IMR-90 (cell line): ENCODE measurements around the gene LILRB2. TPM values are rescaled to one million over a fixed set of nuclear protein-coding genes. Genes with fewer than 3 reads are reported as not detected.

Experiments used
- ATAC-seq: fragments of 200-7000 bp; cut with Tn5 transposase; 2 replicates; pipeline ENCODE4 v1.9.1; 2020; ENCODE audit warnings: low read depth, mild to moderate bottlenecking, moderate library complexity
- BruUV-seq: library from RNA; stranded (reverse); fragments of 400-500 nt; replicated peaks from 2 replicates; lab custom pipeline; 2021; lab: Mats Ljungman, UMichigan
- CTCF ChIA-PET: fragments of 300-600 bp; formaldehyde crosslinking; extraction: SDS; loops from one replicate; lab custom pipeline; 2021; ENCODE audit warnings: antibody characterized with exemption; lab: Yijun Ruan, JAX
- POLR2A ChIA-PET: fragments of 300-600 bp; sonication (Branson Sonifier 250); formaldehyde crosslinking; loops from one replicate; lab custom pipeline; 2022; ENCODE audit warnings: antibody characterized with exemption; ENCODE audit not compliant: unreplicated experiment; lab: Charles Lee
- DNase-seq: peaks from one replicate; pipeline ENCODE4 v3.0.0; 2013
- H2AFZ ChIP-seq: replicated peaks from 2 replicates; pipeline ENCODE3; 2013; ENCODE audit warnings: low read length, mild to moderate bottlenecking; ENCODE audit not compliant: poor library complexity
- H2AK5ac ChIP-seq: 2 replicates; pipeline ENCODE4 v1.6.1; 2013; ENCODE audit warnings: low read depth, low read length, inconsistent platforms
- H2AK9ac ChIP-seq: replicated peaks from 2 replicates; pipeline ENCODE3; 2013; ENCODE audit warnings: mild to moderate bottlenecking, low read depth, low read length, moderate library complexity; ENCODE audit not compliant: poor library complexity
- H2BK120ac ChIP-seq: 2 replicates; pipeline ENCODE4 v1.6.1; 2013; ENCODE audit warnings: low read depth, low read length, inconsistent platforms
- H2BK15ac ChIP-seq: 3 replicates; pipeline ENCODE4 v1.6.1; 2013; ENCODE audit warnings: low read depth, low read length, inconsistent platforms
- H2BK20ac ChIP-seq: 2 replicates; pipeline ENCODE4 v1.6.1; 2013; ENCODE audit warnings: low read depth, mild to moderate bottlenecking, inconsistent platforms, low read length, moderate library complexity
- H2BK5ac ChIP-seq: 2 replicates; pipeline ENCODE4 v1.6.1; 2013; ENCODE audit warnings: mild to moderate bottlenecking, low read depth, low read length, inconsistent platforms; ENCODE audit not compliant: poor library complexity, severe bottlenecking
- H3K14ac ChIP-seq: replicated peaks from 2 replicates; pipeline ENCODE4 v1.6.1; 2013; ENCODE audit warnings: low read depth, low read length, inconsistent platforms
- H3K18ac ChIP-seq: 2 replicates; pipeline ENCODE4 v1.6.1; 2013; ENCODE audit warnings: low read depth, low read length, control low read depth
- H3K23ac ChIP-seq: 2 replicates; pipeline ENCODE4 v1.6.1; 2013; ENCODE audit warnings: low read depth, low read length, inconsistent platforms
- H3K27ac ChIP-seq: 2 replicates; pipeline ENCODE4 v1.5.1; 2013; ENCODE audit warnings: mild to moderate bottlenecking, control low read depth, low read length; ENCODE audit not compliant: insufficient read depth
- H3K27me3 ChIP-seq: 2 replicates; pipeline ENCODE4 v1.6.1; 2013; ENCODE audit warnings: low read length; ENCODE audit not compliant: control insufficient read depth, insufficient read depth
- H3K36me3 ChIP-seq: 2 replicates; pipeline ENCODE4 v1.6.1; 2013; ENCODE audit warnings: low read length, mixed read lengths; ENCODE audit not compliant: control insufficient read depth, insufficient read depth
- H3K4ac ChIP-seq: 2 replicates; pipeline ENCODE4 v1.6.1; 2013; ENCODE audit warnings: low read depth, low read length, inconsistent platforms
- H3K4me1 ChIP-seq: 2 replicates; pipeline ENCODE4 v1.6.1; 2013; ENCODE audit warnings: low read length, mixed read lengths; ENCODE audit not compliant: control insufficient read depth, insufficient read depth
- H3K4me2 ChIP-seq: 2 replicates; pipeline ENCODE4 v1.6.1; 2013; ENCODE audit warnings: low read depth, mild to moderate bottlenecking, control low read depth, low read length, moderate library complexity
- H3K4me3 ChIP-seq: 2 replicates; pipeline ENCODE4 v1.5.1; 2013; ENCODE audit warnings: low read depth, mild to moderate bottlenecking, control low read depth, low read length, moderate library complexity; ENCODE audit not compliant: insufficient read depth
- H3K56ac ChIP-seq: 2 replicates; pipeline ENCODE4 v1.6.1; 2013; ENCODE audit warnings: low read length, inconsistent platforms; ENCODE audit not compliant: insufficient read depth; ENCODE audit errors: extremely low read depth
- H3K79me1 ChIP-seq, 2 experiments: 2 replicates each; pipeline ENCODE4 v1.6.1; 2013; ENCODE audit warnings: low read length in 2 of 2, inconsistent platforms in 1 of 2, low read depth in 1 of 2
- H3K9ac ChIP-seq: 2 replicates; pipeline ENCODE4 v1.6.1; 2013; ENCODE audit warnings: low read depth, low read length, control low read depth
- H3K9me1 ChIP-seq: 2 replicates; pipeline ENCODE4 v1.6.1; 2013; ENCODE audit warnings: low read length, inconsistent platforms; ENCODE audit not compliant: insufficient read depth
- H3K9me3 ChIP-seq: 2 replicates; pipeline ENCODE4 v1.6.1; 2013; ENCODE audit warnings: low read length; ENCODE audit not compliant: control insufficient read depth, insufficient read depth
- H4K20me1 ChIP-seq: 2 replicates; pipeline ENCODE4 v1.6.1; 2013; ENCODE audit warnings: low read length, inconsistent platforms; ENCODE audit not compliant: insufficient read depth
- H4K5ac ChIP-seq: 2 replicates; pipeline ENCODE4 v1.6.1; 2013; ENCODE audit warnings: mild to moderate bottlenecking, low read depth, low read length, control low read depth
- H4K8ac ChIP-seq, 2 experiments: 2 replicates each; pipeline ENCODE4 v1.6.1; 2013; ENCODE audit warnings: low read depth in 2 of 2, low read length in 2 of 2, control low read depth in 1 of 2, inconsistent platforms in 1 of 2
- H4K91ac ChIP-seq: 2 replicates; pipeline ENCODE4 v1.6.1; 2013; ENCODE audit warnings: low read depth, low read length, inconsistent platforms; ENCODE audit not compliant: insufficient read depth
- CEBPB ChIP-seq: IDR thresholded peaks from 2 replicates; pipeline ENCODE4 v1.6.1; 2012; ENCODE audit warnings: low read depth, low read length, improper control_type of control experiment
- CHD1 ChIP-seq: IDR thresholded peaks from 2 replicates; pipeline ENCODE4 v1.6.1; 2012; ENCODE audit warnings: low read depth, low read length, improper control_type of control experiment
- RCOR1 ChIP-seq: IDR thresholded peaks from 2 replicates; pipeline ENCODE4 v1.6.1; 2012; ENCODE audit warnings: mild to moderate bottlenecking, low read length, improper control_type of control experiment; ENCODE audit not compliant: insufficient replicate concordance
- WGBS, 2 experiments: methylation state at CpG; one replicate each; pipeline versions ENCODE4 v1.1.5 to v1.1.7; 2013; ENCODE audit warnings: missing lambda C conversion rate in 2 of 2; ENCODE audit not compliant: insufficient read length in 1 of 2; ENCODE audit errors: extremely low coverage in 2 of 2; 5-methylcytosine and 5-hydroxymethylcytosine counted together
- dilution Hi-C: fragments of 300-500 bp; cut with HindIII; formaldehyde crosslinking; loops from one replicate; pipeline ENCODE4 v1.14.3; 2018; ENCODE audit warnings: low sequenced_read_pairs; ENCODE audit not compliant: unreplicated experiment
- in situ Hi-C: fragments of 300-500 bp; cut with MboI; formaldehyde crosslinking; loops from 3 replicates; pipeline ENCODE4 v1.14.3; 2019; ENCODE audit warnings: low sequenced_read_pairs, inconsistent platforms, mixed read lengths
- intact Hi-C: fragments of 100-400 bp; cut with micrococcal nuclease; formaldehyde crosslinking; loops from 2 replicates; pipeline ENCODE4 v1.10.0; 2022
- polyA plus RNA-seq, 3 experiments: library from polyadenylated mRNA; depleted of rRNA; stranded (reverse); fragments of >200 nt; gene quantifications; 2 replicates each; pipeline ENCODE4 v1.2.3, GENCODE V29; 2012; ENCODE audit warnings: low replicate concordance in 1 of 3
- total RNA-seq: library from RNA; depleted of rRNA; stranded (reverse); fragments of >200 nt; gene quantifications from 2 replicates; pipeline ENCODE4 v1.2.3, GENCODE V29; 2012

Gene LILRB2
- total and polyA plus RNA-seq, 2 of the 4 experiments (the other 2 are of a cell fraction), result not detected

DNA sequence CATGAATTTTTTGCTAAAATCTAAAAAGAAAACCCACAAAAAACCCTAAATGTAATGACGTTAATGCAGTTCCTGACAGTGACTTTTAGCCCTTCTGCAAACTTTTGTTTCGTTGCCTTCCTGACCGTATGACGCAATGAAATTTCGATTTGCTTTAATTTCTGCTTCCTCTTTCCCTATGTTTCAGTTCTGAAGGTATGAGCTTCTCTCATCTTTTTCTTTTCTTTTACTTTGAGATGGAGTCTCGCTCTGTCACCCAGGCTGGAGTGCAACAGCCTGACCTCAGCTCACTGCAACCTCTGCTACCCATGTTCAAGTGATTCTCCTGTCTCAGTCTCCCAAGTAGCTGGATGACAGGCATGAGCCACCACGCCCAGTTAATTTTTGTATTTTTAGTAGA, 38.1 kb upstream of the LILRB2 start:
- POLR2A ChIA-PET, result no interaction called here
- no peak overlapping the region for H2AK5ac ChIP-seq
- DNase-seq (no peak), ATAC-seq (no peak)
- H3K79me1 ChIP-seq, result no peaks in the 10 kb centered on the region
- no peak overlapping the region for H3K27ac ChIP-seq
- H4K5ac ChIP-seq, result no peak overlapping the region
- H2BK120ac ChIP-seq, result no peak overlapping the region
- no peaks in the 10 kb centered on the region for H3K27me3 ChIP-seq
- H2BK5ac ChIP-seq, result no peak overlapping the region
- no peak overlapping the region for H3K18ac ChIP-seq
- BruUV-seq, result no TSS peak
- H2BK15ac ChIP-seq, result no peak overlapping the region
- H3K9me1 ChIP-seq, result no peaks in the 10 kb centered on the region
- 20% methylated on average over 1 of the region's 7 CpGs; no CpG with 5 or more reads in 1 of the 2 experiments for WGBS, 2 experiments
- no peak overlapping the region for H3K23ac ChIP-seq
- no peak overlapping the region for H3K4me3 ChIP-seq
- H3K4me2 ChIP-seq, result no peak overlapping the region
- H4K8ac ChIP-seq, result no peak overlapping the region
- no peak overlapping the region for H3K14ac ChIP-seq
- no peaks in the 10 kb centered on the region for H3K4me1 ChIP-seq
- no peak overlapping the region for H3K9ac ChIP-seq
- H4K20me1 ChIP-seq, result no peaks in the 10 kb centered on the region
- dilution Hi-C loops, result no loop called here
- H2BK20ac ChIP-seq, result no peak overlapping the region
- H3K4ac ChIP-seq, result no peak overlapping the region
- intact Hi-C loops, result no loop called here
- H4K91ac ChIP-seq, result no peak overlapping the region
- TF ChIP-seq RCOR1 (no peak), CEBPB (peak; percentile 36; the same call in 1 of the 2 replicates), CHD1 (no peak)
- no peaks in the 10 kb centered on the region for H3K9me3 ChIP-seq
- H2AFZ ChIP-seq, result no peak overlapping the region
- CTCF ChIA-PET, result no interaction called here
- no peaks in the 10 kb centered on the region for H3K36me3 ChIP-seq
- in situ Hi-C loops, result no loop called here
- no peak overlapping the region for H3K56ac ChIP-seq
- no peak overlapping the region for H2AK9ac ChIP-seq
